Stimulated activated CD4-positive, alpha-beta T cell treated with anti-CD3 and anti-CD28 coated beads, Interleukin-4, amount 100 ng/mL, for 48 hours (primary cell): ENCODE results near the gene SPG21.

Source experiments
- DNase-seq, 2 donors: peaks; one replicate each; pipeline ENCODE4 v3.0.0-alpha.2; 2020; ENCODE audit warnings: low read depth in 2 of 2

Gene SPG21

GRCh38 chr15:64938192-64938591, 51.5 kb downstream of the SPG21 start:
- DNase-seq: no peak

GRCh38 chr15:64934023-64934422, 55.7 kb downstream of the SPG21 start:
- DNase-seq: no peak

- DNase-seq: no peak
Observed at GRCh38 chr15:64931381-64931780, 58.3 kb downstream of the SPG21 start.

GRCh38 chr15:64930778-64931371, 58.8 kb downstream of the SPG21 start:
- no peak for DNase-seq

- no peak for DNase-seq
Observed at GRCh38 chr15:64930019-64930652, 59.6 kb downstream of the SPG21 start.

GRCh38 chr15:64928626-64929220, 61.0 kb downstream of the SPG21 start:
- no peak for DNase-seq

- no peak for DNase-seq
Observed at GRCh38 chr15:64926661-64927060, 63.1 kb downstream of the SPG21 start.

- DNase-seq: no peak
Observed at GRCh38 chr15:64925335-64926330, 64.1 kb downstream of the SPG21 start.

GRCh38 chr15:64923546-64923945, 66.2 kb downstream of the SPG21 start:
- no peak for DNase-seq

GRCh38 chr15:64921711-64922110, 68.0 kb downstream of the SPG21 start:
- DNase-seq: no peak

GRCh38 chr15:64919721-64920120, 70.0 kb downstream of the SPG21 start:
- DNase-seq: no peak

GRCh38 chr15:64917211-64917610, 72.5 kb downstream of the SPG21 start:
- DNase-seq: no peak

GRCh38 chr15:64916365-64916764, 73.3 kb downstream of the SPG21 start:
- DNase-seq: no peak

GRCh38 chr15:64915518-64916227, 74.0 kb downstream of the SPG21 start:
- DNase-seq: no peak
